AG04449 (cell line): ENCODE data around the gene TEF.

ENCODE experiments used
- CTCF ChIA-PET: fragments of 350-600 bp; formaldehyde crosslinking; extraction: SDS; loops from one replicate; lab custom pipeline; 2021; ENCODE audit warnings: antibody characterized with exemption; lab: Yijun Ruan, JAX
- POLR2A ChIA-PET: fragments of 400-600, 350-600 bp; formaldehyde crosslinking; extraction: SDS; loops from one replicate; lab custom pipeline; 2020; ENCODE audit warnings: antibody characterized with exemption, inconsistent platforms; lab: Yijun Ruan, JAX
- DNase-seq: peaks from one replicate; pipeline ENCODE4 v3.0.0-alpha.2; 2010; ENCODE audit warnings: low read depth, low spot score
- H3K4me3 ChIP-seq: 2 replicates; pipeline ENCODE4 v1.5.1; 2011; ENCODE audit warnings: low read depth, mild to moderate bottlenecking, control low read depth, low read length
- CTCF ChIP-seq: IDR thresholded peaks from one replicate; pipeline ENCODE4 v1.5.1; 2011; ENCODE audit warnings: mild to moderate bottlenecking, moderate library complexity, low read length, control low read depth, inconsistent platforms; ENCODE audit not compliant: insufficient read depth; ENCODE audit errors: missing control alignments

Gene TEF

GRCh38 chr22:41403532-41404318 is 22.0 kb downstream of the TEF start:
- no peak for DNase-seq
- POLR2A ChIA-PET = interaction anchor here (1.0 to 1.1 kb wide), 3 partner anchors 43 to 120 kb away, joined by 3 to 5 read pairs (median 3); partner anchors contain the start of gene TOB2
- TF ChIP-seq CTCF = peak; percentile 92
- CTCF ChIA-PET = interaction anchor here (0.6 to 4.7 kb wide), 42 partner anchors 11 to 481 kb away, joined by 3 to 46 read pairs (median 4); partner anchors contain the start of genes ACO2, PHF5A, POLR3H and TEF
- H3K4me3 ChIP-seq = no peak overlapping the region

- no peak overlapping the region for H3K4me3 ChIP-seq
- POLR2A ChIA-PET = no interaction called here
- CTCF ChIA-PET = interaction anchor here (0.9 to 4.7 kb wide), 4 partner anchors 9 to 192 kb away, joined by 3 to 46 read pairs (median 15); no protein-coding TSS in a partner anchor
- no peak for DNase-seq
- no peak for TF ChIP-seq CTCF
Measured at GRCh38 chr22:41405588-41405987, 23.8 kb downstream of the TEF start.

- TF ChIP-seq CTCF = no peak
- POLR2A ChIA-PET = no interaction called here
- no peak for DNase-seq
- no peak overlapping the region for H3K4me3 ChIP-seq
- CTCF ChIA-PET = interaction anchor here (1.2 kb wide), 1 partner anchor 126 kb away, joined by 4 read pairs; no protein-coding TSS in a partner anchor
Measured at GRCh38 chr22:41406410-41406809, 24.7 kb downstream of the TEF start.

GRCh38 chr22:41407433-41407832 is 25.7 kb downstream of the TEF start:
- H3K4me3 ChIP-seq = no peak overlapping the region
- no peak for TF ChIP-seq CTCF
- ChIA-PET POLR2A (interaction anchor here (0.6 kb wide), 1 partner anchor 19 kb away, joined by 3 read pairs; no protein-coding TSS in a partner anchor), CTCF (interaction anchor here (1.2 kb wide), 1 partner anchor 125 kb away, joined by 4 read pairs; no protein-coding TSS in a partner anchor)
- DNase-seq = no peak

GRCh38 chr22:41408665-41409064 is 26.9 kb downstream of the TEF start:
- no peak for TF ChIP-seq CTCF
- no peak for DNase-seq
- no peak overlapping the region for H3K4me3 ChIP-seq
- ChIA-PET POLR2A (no interaction called here), CTCF (no interaction called here)

- ChIA-PET POLR2A (interaction anchor here (1.3 kb wide), 1 partner anchor 36 kb away, joined by 5 read pairs; the partner anchor contains the start of gene TOB2), CTCF (interaction anchor here (0.8 kb wide), 1 partner anchor 9 kb away, joined by 3 read pairs; no protein-coding TSS in a partner anchor)
- DNase-seq = no peak
- no peak for TF ChIP-seq CTCF
- no peak overlapping the region for H3K4me3 ChIP-seq
Measured at GRCh38 chr22:41410311-41410751, 28.6 kb downstream of the TEF start.
